Peyer's patch (tissue), 4 donors: ENCODE data around the gene ERICH6B. TPM values are rescaled to one million over a fixed set of nuclear protein-coding genes. Genes with fewer than 3 reads are reported as not detected.

Source experiments
- DNase-seq, 3 donors: peaks; one replicate each; pipeline ENCODE4 v3.0.0-alpha.2; 2017 to 2019
- H3K27ac ChIP-seq, 4 donors: fragments of 200-600 bp; sonication (generic); one replicate each; pipeline ENCODE4 v1.5.1; 2016 to 2019
- H3K27me3 ChIP-seq, 2 donors: fragments of 200-600 bp; sonication (generic); one replicate each; pipeline ENCODE4 v1.5.1; 2019
- H3K36me3 ChIP-seq, 3 donors: fragments of 200-600 bp; sonication (generic); one replicate each; pipeline ENCODE4 v1.5.1; 2016 to 2019
- H3K4me1 ChIP-seq, 4 donors: fragments of 200-600 bp; sonication (generic); one replicate each; pipeline ENCODE4 v1.5.1; 2016 to 2019
- H3K4me3 ChIP-seq, 4 donors: fragments of 200-600 bp; sonication (generic); 1 replicate in 3 of 4; 2 replicates in 1 of 4; pipeline ENCODE4 v1.5.1; 2016 to 2019; ENCODE audit warnings: mild to moderate bottlenecking in 1 of 4
- H3K9me3 ChIP-seq, 4 donors: fragments of 200-600 bp; sonication (generic); one replicate each; pipeline ENCODE4 v1.5.1; 2016 to 2019; ENCODE audit warnings: mild to moderate bottlenecking in 1 of 4
- POLR2A ChIP-seq, 2 donors: fragments of 450-650 bp; IDR thresholded peaks; one replicate each; pipeline ENCODE4 v1.5.1; 2017; ENCODE audit warnings: antibody characterized with exemption in 2 of 2, mild to moderate bottlenecking in 2 of 2, moderate library complexity in 2 of 2
- total RNA-seq, 4 donors: library from RNA; depleted of rRNA; stranded (reverse); fragments of >200 nt; gene quantifications; one replicate each; pipeline ENCODE4 v1.1.0, GENCODE V29; 2016
- TF ChIP-seq, protein P1 (sequence below), 6 experiments: fragments of 450-650 bp in 4 of 6; fragments of 200-600 bp in 2 of 6; sonication (generic) in 1 of 6; IDR thresholded peaks; one replicate each; pipeline ENCODE4 v1.5.1; 2017 to 2019; ENCODE audit warnings: antibody characterized with exemption in 6 of 6, mild to moderate bottlenecking in 3 of 6, moderate library complexity in 1 of 6

ERICH6B gene
- total RNA-seq, 4 donors from 2014 or later, result not detected

DNA sequence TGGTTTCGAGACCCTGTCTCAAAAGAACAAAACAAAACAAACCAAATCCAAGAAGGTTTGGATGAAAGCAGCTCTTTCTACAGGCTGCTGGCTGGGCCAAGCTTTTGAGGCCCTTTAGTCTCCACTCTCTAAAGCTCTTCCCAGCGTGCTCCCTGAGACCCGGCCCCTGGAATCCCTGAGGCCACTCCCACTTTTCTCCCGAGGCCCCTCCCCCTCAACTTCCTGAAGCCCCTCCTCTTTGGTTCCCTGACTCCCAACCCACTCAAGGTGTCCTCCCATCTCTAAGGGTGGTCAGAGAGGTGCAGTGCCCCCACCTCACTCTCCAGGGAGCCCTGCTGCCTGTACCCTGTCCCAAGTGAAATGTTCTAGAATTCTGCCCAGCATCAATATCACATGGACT lies 10.6 kb downstream of the ERICH6B start:
- no peaks in the 10 kb centered on the region for H3K36me3 ChIP-seq
- TF ChIP-seq, protein P1, sequence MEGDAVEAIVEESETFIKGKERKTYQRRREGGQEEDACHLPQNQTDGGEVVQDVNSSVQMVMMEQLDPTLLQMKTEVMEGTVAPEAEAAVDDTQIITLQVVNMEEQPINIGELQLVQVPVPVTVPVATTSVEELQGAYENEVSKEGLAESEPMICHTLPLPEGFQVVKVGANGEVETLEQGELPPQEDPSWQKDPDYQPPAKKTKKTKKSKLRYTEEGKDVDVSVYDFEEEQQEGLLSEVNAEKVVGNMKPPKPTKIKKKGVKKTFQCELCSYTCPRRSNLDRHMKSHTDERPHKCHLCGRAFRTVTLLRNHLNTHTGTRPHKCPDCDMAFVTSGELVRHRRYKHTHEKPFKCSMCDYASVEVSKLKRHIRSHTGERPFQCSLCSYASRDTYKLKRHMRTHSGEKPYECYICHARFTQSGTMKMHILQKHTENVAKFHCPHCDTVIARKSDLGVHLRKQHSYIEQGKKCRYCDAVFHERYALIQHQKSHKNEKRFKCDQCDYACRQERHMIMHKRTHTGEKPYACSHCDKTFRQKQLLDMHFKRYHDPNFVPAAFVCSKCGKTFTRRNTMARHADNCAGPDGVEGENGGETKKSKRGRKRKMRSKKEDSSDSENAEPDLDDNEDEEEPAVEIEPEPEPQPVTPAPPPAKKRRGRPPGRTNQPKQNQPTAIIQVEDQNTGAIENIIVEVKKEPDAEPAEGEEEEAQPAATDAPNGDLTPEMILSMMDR (IDR thresholded peaks at IDR 0.05), result no peak
- no peak for TF ChIP-seq POLR2A (IDR thresholded peaks at IDR 0.05)

GRCh38 chr13:45603338-45603737 lies 12.2 kb downstream of the ERICH6B start:
- no peak for TF ChIP-seq POLR2A (IDR thresholded peaks at IDR 0.05)
- DNase-seq, result no peak
- Histone ChIP-seq H3K4me1 (no peaks in the 10 kb centered on the region), H3K9me3 (no peaks in the 10 kb centered on the region), H3K27ac (no peak overlapping the region), H3K27me3 (no peaks in the 10 kb centered on the region), H3K4me3 (no peak overlapping the region), H3K36me3 (no peaks in the 10 kb centered on the region)

More for the DNA sequence above, 10.6 kb downstream of the ERICH6B start:
- Histone ChIP-seq H3K27ac (no peak overlapping the region), H3K27me3 (no peaks in the 10 kb centered on the region), H3K9me3 (no peaks in the 10 kb centered on the region), H3K4me1 (no peaks in the 10 kb centered on the region), H3K4me3 (no peak overlapping the region)
- no peak for DNase-seq

- TF ChIP-seq, protein P1 (IDR thresholded peaks at IDR 0.05), result no peak
- TF ChIP-seq POLR2A (IDR thresholded peaks at IDR 0.05), result no peak
- DNase-seq, result no peak
- no peaks in the 10 kb centered on the region for H3K36me3 ChIP-seq
- no peak overlapping the region for H3K27ac ChIP-seq
- no peak overlapping the region for H3K4me3 ChIP-seq
- no peaks in the 10 kb centered on the region for H3K4me1 ChIP-seq
- H3K9me3 ChIP-seq, result no peaks in the 10 kb centered on the region
- no peaks in the 10 kb centered on the region for H3K27me3 ChIP-seq
These were observed 13.1 kb downstream of the ERICH6B start for GRCh38 chr13:45602183-45603170.

GRCh38 chr13:45601680-45602079 lies 13.9 kb downstream of the ERICH6B start:
- H3K9me3 ChIP-seq, result no peaks in the 10 kb centered on the region
- no peaks in the 10 kb centered on the region for H3K27me3 ChIP-seq
- TF ChIP-seq, protein P1 (IDR thresholded peaks at IDR 0.05), result no peak
- no peak for TF ChIP-seq POLR2A (IDR thresholded peaks at IDR 0.05)
- no peak for DNase-seq
- no peaks in the 10 kb centered on the region for H3K4me1 ChIP-seq
- H3K4me3 ChIP-seq, result no peak overlapping the region
- no peak overlapping the region for H3K27ac ChIP-seq
- H3K36me3 ChIP-seq, result no peaks in the 10 kb centered on the region

- Histone ChIP-seq H3K4me1 (no peaks in the 10 kb centered on the region), H3K36me3 (no peaks in the 10 kb centered on the region), H3K4me3 (no peak overlapping the region), H3K27ac (no peak overlapping the region), H3K27me3 (no peaks in the 10 kb centered on the region), H3K9me3 (no peaks in the 10 kb centered on the region)
- TF ChIP-seq, protein P1 (IDR thresholded peaks at IDR 0.05), result no peak
- TF ChIP-seq POLR2A (IDR thresholded peaks at IDR 0.05), result no peak
- no peak for DNase-seq
These were observed 16.9 kb downstream of the ERICH6B start for GRCh38 chr13:45598597-45598996.

DNA sequence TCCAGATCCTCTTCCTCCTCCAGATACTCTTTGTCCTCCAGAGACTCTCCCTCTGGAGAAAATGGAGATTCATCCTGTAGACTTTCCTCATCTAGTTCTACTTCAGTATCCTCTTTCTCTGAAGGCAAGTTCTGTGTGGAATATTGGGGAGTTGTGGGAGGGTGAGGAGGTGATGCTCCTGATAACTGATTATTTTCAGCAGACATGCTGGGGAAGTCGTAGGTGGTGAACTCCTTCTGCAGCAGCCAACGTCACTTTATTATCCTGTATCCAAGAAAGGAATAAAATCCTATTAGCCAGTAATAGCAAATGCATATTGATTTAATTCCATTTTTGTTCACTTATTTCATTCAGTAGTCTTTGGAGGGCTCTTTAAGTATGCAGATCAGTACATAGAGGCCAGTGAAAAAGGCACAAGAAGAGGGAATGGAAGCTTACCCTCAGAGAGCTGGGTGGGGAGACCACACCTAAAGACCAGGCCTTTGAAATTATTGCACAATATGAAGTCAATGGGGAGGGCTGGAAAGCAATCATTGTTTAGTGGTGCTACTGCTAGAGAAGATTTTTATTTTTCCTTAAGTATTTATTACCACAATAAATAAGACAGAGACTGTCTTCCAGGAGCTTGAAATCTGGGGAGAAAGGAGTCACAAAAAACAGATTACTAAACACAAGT lies 18.6 kb downstream of the ERICH6B start:
- no peaks in the 10 kb centered on the region for H3K36me3 ChIP-seq
- H3K27me3 ChIP-seq, result no peaks in the 10 kb centered on the region
- no peaks in the 10 kb centered on the region for H3K9me3 ChIP-seq
- no peak overlapping the region for H3K27ac ChIP-seq
- H3K4me3 ChIP-seq, result no peak overlapping the region
- DNase-seq, result no peak
- H3K4me1 ChIP-seq, result no peaks in the 10 kb centered on the region
- TF ChIP-seq POLR2A (IDR thresholded peaks at IDR 0.05), result no peak
- TF ChIP-seq, protein P1 (IDR thresholded peaks at IDR 0.05), result no peak
